ENCODE data around the gene LGALS3BP. TPM values are rescaled to one million over a fixed set of nuclear protein-coding genes. Genes with fewer than 3 reads are reported as not detected.
A peak's percentile ranks its signal among the peaks of the same experiment; 100 is the strongest.

The LGALS3BP gene
- total RNA-seq, 1 donor from 2014 or later = 24.3 TPM

GRCh38 chr17:79026376-79027273, 46.9 kb upstream of the LGALS3BP start:
- H3K27me3 Mint-ChIP-seq (ENCODE audit: low read depth) = peaks cover 86% of the 10 kb centered on the region
- no peaks in the 10 kb centered on the region for H3K9me3 Mint-ChIP-seq
- H3K4me1 Mint-ChIP-seq = peaks cover 21% of the 10 kb centered on the region
- TF ChIP-seq, protein P1, sequence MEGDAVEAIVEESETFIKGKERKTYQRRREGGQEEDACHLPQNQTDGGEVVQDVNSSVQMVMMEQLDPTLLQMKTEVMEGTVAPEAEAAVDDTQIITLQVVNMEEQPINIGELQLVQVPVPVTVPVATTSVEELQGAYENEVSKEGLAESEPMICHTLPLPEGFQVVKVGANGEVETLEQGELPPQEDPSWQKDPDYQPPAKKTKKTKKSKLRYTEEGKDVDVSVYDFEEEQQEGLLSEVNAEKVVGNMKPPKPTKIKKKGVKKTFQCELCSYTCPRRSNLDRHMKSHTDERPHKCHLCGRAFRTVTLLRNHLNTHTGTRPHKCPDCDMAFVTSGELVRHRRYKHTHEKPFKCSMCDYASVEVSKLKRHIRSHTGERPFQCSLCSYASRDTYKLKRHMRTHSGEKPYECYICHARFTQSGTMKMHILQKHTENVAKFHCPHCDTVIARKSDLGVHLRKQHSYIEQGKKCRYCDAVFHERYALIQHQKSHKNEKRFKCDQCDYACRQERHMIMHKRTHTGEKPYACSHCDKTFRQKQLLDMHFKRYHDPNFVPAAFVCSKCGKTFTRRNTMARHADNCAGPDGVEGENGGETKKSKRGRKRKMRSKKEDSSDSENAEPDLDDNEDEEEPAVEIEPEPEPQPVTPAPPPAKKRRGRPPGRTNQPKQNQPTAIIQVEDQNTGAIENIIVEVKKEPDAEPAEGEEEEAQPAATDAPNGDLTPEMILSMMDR (conservative IDR thresholded peaks at IDR 0.05) = no peak
- H3K4me3 Mint-ChIP-seq = peak overlapping the region; percentile 66
- no peak overlapping the region for H3K27ac Mint-ChIP-seq (ENCODE audit: unreplicated experiment)
- DNase-seq (ENCODE audit: low read depth, low spot score) = no peak
- H3K36me3 Mint-ChIP-seq (ENCODE audit: low read depth) = no peaks in the 10 kb centered on the region

GRCh38 chr17:79024901-79025737, 45.4 kb upstream of the LGALS3BP start:
- no peaks in the 10 kb centered on the region for H3K9me3 Mint-ChIP-seq
- H3K27me3 Mint-ChIP-seq (ENCODE audit: low read depth) = peaks cover 91% of the 10 kb centered on the region
- no peak overlapping the region for H3K27ac Mint-ChIP-seq (ENCODE audit: unreplicated experiment)
- peaks cover 21% of the 10 kb centered on the region for H3K4me1 Mint-ChIP-seq
- TF ChIP-seq, protein P1 (conservative IDR thresholded peaks at IDR 0.05) = no peak
- H3K4me3 Mint-ChIP-seq = peak overlapping the region; percentile 76
- H3K36me3 Mint-ChIP-seq (ENCODE audit: low read depth) = no peaks in the 10 kb centered on the region
- DNase-seq (ENCODE audit: low read depth, low spot score) = no peak

- H3K27me3 Mint-ChIP-seq (ENCODE audit: low read depth) = peaks cover 91% of the 10 kb centered on the region
- H3K9me3 Mint-ChIP-seq = no peaks in the 10 kb centered on the region
- no peak within 1 kb of the TSS for H3K27ac Mint-ChIP-seq (ENCODE audit: unreplicated experiment)
- H3K4me1 Mint-ChIP-seq = peaks cover 21% of the 10 kb centered on the region
- peak; percentile 36 for DNase-seq (ENCODE audit: low read depth, low spot score)
- H3K4me3 Mint-ChIP-seq = peak within 1 kb of the TSS; percentile 91
- TF ChIP-seq, protein P1 (conservative IDR thresholded peaks at IDR 0.05) = peak; percentile 65
- H3K36me3 Mint-ChIP-seq (ENCODE audit: low read depth) = no peaks in the 10 kb centered on the region
Observed at GRCh38 chr17:79023886-79024771, 44.4 kb upstream of the LGALS3BP start, which contains the start of gene C1QTNF1. TSS of gene C1QTNF1 (plus strand) at chr17:79024169. CDS start at chr17:79043969, 19,800 bp downstream.

DNA sequence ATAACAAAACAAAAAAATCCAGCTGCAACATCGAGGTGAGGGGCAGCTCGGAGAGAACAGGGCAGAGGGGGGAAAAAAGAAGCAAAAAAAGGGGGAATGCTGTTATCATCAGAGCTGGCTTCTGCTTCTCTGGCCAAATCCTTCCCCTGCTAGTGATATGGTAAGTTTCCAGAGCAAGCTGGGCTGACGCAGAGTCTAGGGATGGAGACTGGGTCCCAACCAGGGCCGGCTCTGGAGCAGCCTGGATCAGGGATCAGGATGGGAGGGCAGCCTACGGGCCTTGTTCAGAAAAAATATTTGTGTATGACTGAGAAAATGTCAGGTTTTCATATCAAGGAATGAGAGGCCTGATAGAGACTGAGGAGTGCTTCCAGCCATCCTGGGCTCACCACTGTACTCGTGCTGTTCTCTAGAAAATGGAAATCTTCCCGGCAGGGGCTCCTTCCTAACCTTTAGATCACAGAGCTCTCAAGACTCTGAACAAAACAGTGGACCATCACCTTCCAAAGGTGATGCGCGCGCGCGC, 43.5 kb upstream of the LGALS3BP start:
- no peak for DNase-seq (ENCODE audit: low read depth, low spot score)
- H3K27me3 Mint-ChIP-seq (ENCODE audit: low read depth) = peaks cover 89% of the 10 kb centered on the region

More for the DNA sequence above, 43.5 kb upstream of the LGALS3BP start:
- Mint-ChIP-seq H3K36me3 (ENCODE audit: low read depth) (no peaks in the 10 kb centered on the region), H3K4me1 (peaks cover 21% of the 10 kb centered on the region), H3K4me3 (peak overlapping the region; percentile 84), H3K27ac (ENCODE audit: unreplicated experiment) (no peak overlapping the region), H3K9me3 (peaks cover 2% of the 10 kb centered on the region)
- TF ChIP-seq, protein P1 (conservative IDR thresholded peaks at IDR 0.05) = no peak
